ENCODE results near the gene CNTNAP2.

CNTNAP2 gene

DNA sequence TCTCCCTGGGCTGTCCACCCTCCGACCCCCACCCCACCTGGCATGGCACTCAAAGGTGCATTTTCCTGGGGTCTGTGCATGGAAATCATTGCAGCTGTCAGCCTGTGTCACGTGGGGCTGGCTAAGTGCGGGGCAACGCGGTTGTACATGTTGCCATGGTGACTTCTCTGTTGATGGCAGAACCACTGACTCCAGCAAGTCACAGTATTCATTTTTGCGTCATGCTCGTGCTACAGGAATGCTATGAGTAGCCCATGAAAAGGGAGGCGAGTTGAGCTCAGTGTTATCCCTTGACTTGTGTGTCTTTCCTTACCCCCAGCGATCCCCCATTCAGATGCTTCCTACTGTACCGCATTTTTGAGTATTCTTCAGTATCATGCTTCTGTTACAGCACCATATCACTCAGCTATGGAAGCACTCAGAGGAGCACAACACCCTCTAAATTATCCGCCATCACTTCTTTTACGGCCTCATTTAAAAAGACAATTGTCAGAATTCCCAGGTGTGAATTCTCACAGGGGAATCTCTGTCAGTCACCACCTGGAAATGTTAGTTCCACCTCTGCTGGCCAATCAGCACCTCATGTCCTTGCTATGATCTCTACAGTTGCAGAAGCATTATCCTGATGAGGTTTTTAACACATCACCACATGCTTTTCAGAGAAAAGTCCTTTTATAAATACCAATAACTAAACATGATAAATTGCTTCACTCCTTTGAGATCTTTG, 2279.6 kb downstream of the CNTNAP2 start:
- Histone ChIP-seq H3K4me1 (ENCODE audit: insufficient read depth, low read length) (no peaks in the 10 kb centered on the region), H3K27me3 (ENCODE audit: insufficient read depth, low read length, poor library complexity) (peaks cover 7% of the 10 kb centered on the region), H3K9me3 (ENCODE audit: insufficient read depth, low read length, severe bottlenecking) (no peaks in the 10 kb centered on the region), H3K4me2 (ENCODE audit: insufficient read depth, low read length) (no peak overlapping the region), H3K9ac (ENCODE audit: low read depth, low read length) (no peak overlapping the region), H3K79me2 (ENCODE audit: insufficient read depth, low read length) (no peaks in the 10 kb centered on the region), H2AFZ (ENCODE audit: low read depth, low read length) (no peak overlapping the region), H3K36me3 (ENCODE audit: insufficient read depth, low read length) (no peaks in the 10 kb centered on the region), H3K4me3 (ENCODE audit: low read depth in 1 of 2, low read length in 2 of 2) (no peak overlapping the region), H3K27ac (ENCODE audit: low read length) (no peak overlapping the region), H4K20me1 (ENCODE audit: insufficient read depth, low read length) (no peaks in the 10 kb centered on the region)
- ATAC-seq (ENCODE audit: insufficient read depth, low read depth) (no peak), DNase-seq (no peak)
- TF ChIP-seq EZH2 (IDR thresholded peaks at IDR 0.05; ENCODE audit: borderline replicate concordance, low read depth, low read length, severe bottlenecking), result no peak
- TF ChIP-seq, protein P1, sequence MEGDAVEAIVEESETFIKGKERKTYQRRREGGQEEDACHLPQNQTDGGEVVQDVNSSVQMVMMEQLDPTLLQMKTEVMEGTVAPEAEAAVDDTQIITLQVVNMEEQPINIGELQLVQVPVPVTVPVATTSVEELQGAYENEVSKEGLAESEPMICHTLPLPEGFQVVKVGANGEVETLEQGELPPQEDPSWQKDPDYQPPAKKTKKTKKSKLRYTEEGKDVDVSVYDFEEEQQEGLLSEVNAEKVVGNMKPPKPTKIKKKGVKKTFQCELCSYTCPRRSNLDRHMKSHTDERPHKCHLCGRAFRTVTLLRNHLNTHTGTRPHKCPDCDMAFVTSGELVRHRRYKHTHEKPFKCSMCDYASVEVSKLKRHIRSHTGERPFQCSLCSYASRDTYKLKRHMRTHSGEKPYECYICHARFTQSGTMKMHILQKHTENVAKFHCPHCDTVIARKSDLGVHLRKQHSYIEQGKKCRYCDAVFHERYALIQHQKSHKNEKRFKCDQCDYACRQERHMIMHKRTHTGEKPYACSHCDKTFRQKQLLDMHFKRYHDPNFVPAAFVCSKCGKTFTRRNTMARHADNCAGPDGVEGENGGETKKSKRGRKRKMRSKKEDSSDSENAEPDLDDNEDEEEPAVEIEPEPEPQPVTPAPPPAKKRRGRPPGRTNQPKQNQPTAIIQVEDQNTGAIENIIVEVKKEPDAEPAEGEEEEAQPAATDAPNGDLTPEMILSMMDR (IDR thresholded peaks at IDR 0.05; ENCODE audit: borderline replicate concordance, extremely low read depth, low read length, poor library complexity, severe bottlenecking), result no peak

DNA sequence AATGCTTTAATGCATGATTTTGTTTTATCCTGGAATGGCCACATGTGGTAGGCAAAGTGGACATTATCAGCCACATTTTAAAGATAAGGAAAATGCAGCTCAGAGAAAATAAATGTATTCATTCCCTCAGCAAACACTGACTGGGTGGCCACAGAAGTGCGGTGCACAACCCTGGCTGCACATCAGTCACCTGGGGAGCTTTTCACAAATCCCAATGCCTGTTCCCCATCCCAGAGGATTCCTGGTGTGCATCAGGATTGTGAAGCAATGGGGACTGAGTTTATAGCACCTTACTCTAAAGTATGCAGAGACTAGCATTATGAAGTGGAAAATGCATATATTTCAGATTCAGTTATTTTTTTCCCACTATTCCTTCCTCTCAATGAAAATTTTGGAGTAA, 2280.5 kb downstream of the CNTNAP2 start:
- H3K4me2 ChIP-seq (ENCODE audit: insufficient read depth, low read length), result no peak overlapping the region
- DNase-seq (no peak), ATAC-seq (ENCODE audit: insufficient read depth, low read depth) (no peak)
- H3K27me3 ChIP-seq (ENCODE audit: insufficient read depth, low read length, poor library complexity), result peaks cover 7% of the 10 kb centered on the region
- H3K27ac ChIP-seq (ENCODE audit: low read length), result no peak overlapping the region
- no peaks in the 10 kb centered on the region for H4K20me1 ChIP-seq (ENCODE audit: insufficient read depth, low read length)
- no peaks in the 10 kb centered on the region for H3K79me2 ChIP-seq (ENCODE audit: insufficient read depth, low read length)
- TF ChIP-seq, protein P1 (IDR thresholded peaks at IDR 0.05; ENCODE audit: borderline replicate concordance, extremely low read depth, low read length, poor library complexity, severe bottlenecking), result no peak
- TF ChIP-seq EZH2 (IDR thresholded peaks at IDR 0.05; ENCODE audit: borderline replicate concordance, low read depth, low read length, severe bottlenecking), result no peak
- H3K9ac ChIP-seq (ENCODE audit: low read depth, low read length), result no peak overlapping the region
- no peak overlapping the region for H3K4me3 ChIP-seq (ENCODE audit: low read depth in 1 of 2, low read length in 2 of 2)
- H3K9me3 ChIP-seq (ENCODE audit: insufficient read depth, low read length, severe bottlenecking), result no peaks in the 10 kb centered on the region
- H3K4me1 ChIP-seq (ENCODE audit: insufficient read depth, low read length), result no peaks in the 10 kb centered on the region
- H2AFZ ChIP-seq (ENCODE audit: low read depth, low read length), result no peak overlapping the region
- no peaks in the 10 kb centered on the region for H3K36me3 ChIP-seq (ENCODE audit: insufficient read depth, low read length)

DNA sequence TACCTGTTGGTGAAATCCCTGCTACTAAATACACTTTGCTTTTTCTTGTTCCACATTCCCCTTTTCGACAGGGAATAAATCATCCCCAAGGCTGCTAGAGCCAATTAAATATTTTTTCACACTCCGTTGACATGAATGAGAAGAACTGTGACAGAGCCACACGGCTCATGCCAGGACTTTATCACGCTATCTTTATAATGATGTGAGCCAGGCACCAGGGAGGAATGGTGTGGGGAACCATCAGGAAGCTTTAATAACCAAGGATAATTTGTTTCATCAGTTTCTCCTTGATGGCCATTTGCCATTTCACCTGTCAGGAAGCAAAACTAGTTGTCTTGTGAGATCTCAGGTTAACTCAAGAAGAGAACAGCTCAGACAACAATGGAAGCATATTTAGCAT, 2280.9 kb downstream of the CNTNAP2 start:
- no peaks in the 10 kb centered on the region for H3K4me1 ChIP-seq (ENCODE audit: insufficient read depth, low read length)
- H2AFZ ChIP-seq (ENCODE audit: low read depth, low read length), result no peak overlapping the region
- no peaks in the 10 kb centered on the region for H3K36me3 ChIP-seq (ENCODE audit: insufficient read depth, low read length)
- no peak overlapping the region for H3K27ac ChIP-seq (ENCODE audit: low read length)
- no peaks in the 10 kb centered on the region for H4K20me1 ChIP-seq (ENCODE audit: insufficient read depth, low read length)
- H3K9me3 ChIP-seq (ENCODE audit: insufficient read depth, low read length, severe bottlenecking), result no peaks in the 10 kb centered on the region
- DNase-seq, result no peak
- no peak overlapping the region for H3K4me2 ChIP-seq (ENCODE audit: insufficient read depth, low read length)
- no peak for ATAC-seq (ENCODE audit: insufficient read depth, low read depth)
- peaks cover 7% of the 10 kb centered on the region for H3K27me3 ChIP-seq (ENCODE audit: insufficient read depth, low read length, poor library complexity)
- H3K4me3 ChIP-seq (ENCODE audit: low read depth in 1 of 2, low read length in 2 of 2), result no peak overlapping the region
- no peaks in the 10 kb centered on the region for H3K79me2 ChIP-seq (ENCODE audit: insufficient read depth, low read length)
- no peak overlapping the region for H3K9ac ChIP-seq (ENCODE audit: low read depth, low read length)
- TF ChIP-seq EZH2 (IDR thresholded peaks at IDR 0.05; ENCODE audit: borderline replicate concordance, low read depth, low read length, severe bottlenecking), result no peak
- TF ChIP-seq, protein P1 (IDR thresholded peaks at IDR 0.05; ENCODE audit: borderline replicate concordance, extremely low read depth, low read length, poor library complexity, severe bottlenecking), result no peak
